Omental fat pad (tissue), 4 donors: ENCODE data around the gene GDPD5. TPM values are rescaled to one million over a fixed set of nuclear protein-coding genes. Genes with fewer than 3 reads are reported as not detected.

ENCODE experiments used
- ATAC-seq: fragments of 150-250 bp; one replicate; pipeline ENCODE4 v1.9.1; 2016; ENCODE audit warnings: mild to moderate bottlenecking, moderate library complexity; ENCODE audit not compliant: low FRiP score
- DNase-seq: peaks from one replicate; pipeline ENCODE4 v3.0.0-alpha.2; 2019; ENCODE audit warnings: low spot score
- CTCF ChIP-seq, 3 donors: fragments of 450-650 bp; IDR thresholded peaks; one replicate each; pipeline ENCODE4 v1.5.1; 2016 to 2017; ENCODE audit warnings: antibody characterized with exemption in 3 of 3, mild to moderate bottlenecking in 3 of 3, moderate library complexity in 2 of 3
- total RNA-seq, 4 donors: library from RNA; depleted of rRNA; stranded (reverse); fragments of >200 nt; gene quantifications; one replicate each; pipeline ENCODE4 v1.1.0, GENCODE V29; 2016

Gene GDPD5
- total RNA-seq, 4 donors from 2014 or later: 23.6 to 34.7 (median 31.7) TPM

GRCh38 chr11:75470476-75471080, 55.2 kb downstream of the GDPD5 start:
- DNase-seq: no peak
- ATAC-seq: no peak
- no peak for TF ChIP-seq CTCF (IDR thresholded peaks at IDR 0.05)

GRCh38 chr11:75469785-75470405, 55.8 kb downstream of the GDPD5 start:
- DNase-seq: no peak
- TF ChIP-seq CTCF (IDR thresholded peaks at IDR 0.05): no peak
- no peak for ATAC-seq

GRCh38 chr11:75468534-75469340, 57.0 kb downstream of the GDPD5 start:
- TF ChIP-seq CTCF (IDR thresholded peaks at IDR 0.05): no peak
- ATAC-seq (peak; percentile 57), DNase-seq (peak; percentile 55)

GRCh38 chr11:75467881-75468280, 57.9 kb downstream of the GDPD5 start:
- TF ChIP-seq CTCF (IDR thresholded peaks at IDR 0.05): no peak
- DNase-seq: no peak
- ATAC-seq: no peak

GRCh38 chr11:75467311-75467710, 58.4 kb downstream of the GDPD5 start:
- ATAC-seq (no peak), DNase-seq (no peak)
- TF ChIP-seq CTCF (IDR thresholded peaks at IDR 0.05): no peak

- ATAC-seq: no peak
- no peak for DNase-seq
- no peak for TF ChIP-seq CTCF (IDR thresholded peaks at IDR 0.05)
These were observed 59.8 kb downstream of the GDPD5 start for GRCh38 chr11:75465701-75466531.
